ELF-1 (cell line): ENCODE results near the gene NFE2L1.

Source experiments
- DNase-seq: peaks from one replicate; pipeline ENCODE4 v3.0.0-alpha.2; 2016; ENCODE audit warnings: low read depth, low spot score

Gene NFE2L1

GRCh38 chr17:48107137-48108055 lies 59.2 kb downstream of the NFE2L1 start, which contains the start of gene SNX11:
SNX11 (plus strand) TSS chr17:48107766; CDS start chr17:48112044, 4,278 bp downstream.
- peak; percentile 94 for DNase-seq

DNA sequence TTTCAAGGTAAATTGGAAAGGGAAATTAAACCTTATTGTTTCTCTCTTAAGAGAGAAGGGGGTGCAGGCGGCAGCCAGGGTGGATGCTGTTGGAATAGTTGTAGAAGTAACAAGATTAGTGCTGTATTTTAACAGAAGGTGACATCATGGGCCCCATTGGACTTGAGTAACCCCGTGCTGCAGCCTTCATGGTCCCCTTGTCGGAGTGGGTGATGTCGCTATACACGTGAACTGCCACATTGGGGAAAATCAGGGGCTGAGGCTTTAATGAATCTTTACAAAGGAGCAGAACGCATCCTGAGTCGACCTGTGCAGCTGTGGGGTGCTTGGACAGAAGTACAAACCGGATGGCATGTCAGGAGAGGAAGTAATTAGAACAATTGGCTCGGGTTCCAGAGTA lies 62.6 kb downstream of the NFE2L1 start:
- DNase-seq: no peak
